Measurements from ENCODE around the gene REV1. TPM values are rescaled to one million over a fixed set of nuclear protein-coding genes. Genes with fewer than 3 reads are reported as not detected.
A peak's percentile ranks its signal among the peaks of the same experiment; 100 is the strongest.
"Not testable (repeated sequence)": the region's sequence is repeated elsewhere in the genome, so short reads cannot be mapped to it uniquely, and the experiment has no call there.

REV1 gene
- total RNA-seq, 1 donor from 2014 or later = 52.1 TPM

- H3K27me3 Mint-ChIP-seq = peaks cover 6% of the 10 kb centered on the region
- ChIA-PET POLR2A (no interaction called here), CTCF (interaction anchor here (1.0 kb wide), 1 partner anchor 15 kb away, joined by 3 read pairs; the partner anchor contains the start of gene REV1)
- ATAC-seq (ENCODE audit: low read depth) (no peak), DNase-seq (no peak)
- no peaks in the 10 kb centered on the region for H3K9me3 Mint-ChIP-seq
- peaks cover 14% of the 10 kb centered on the region for H3K4me1 Mint-ChIP-seq
- intact Hi-C loops (cut with micrococcal nuclease) = no loop called here
- H3K27ac Mint-ChIP-seq = peak overlapping the region; percentile 35
- no peaks in the 10 kb centered on the region for H3K36me3 Mint-ChIP-seq (ENCODE audit: low read depth)
- H3K4me3 Mint-ChIP-seq = no peak overlapping the region
- TF ChIP-seq CTCF (IDR thresholded peaks at IDR 0.05) = no peak
Observed at GRCh38 chr2:99504844-99505584, 15.2 kb upstream of the REV1 start.

GRCh38 chr2:99503662-99504416, 14.0 kb upstream of the REV1 start:
- ATAC-seq (ENCODE audit: low read depth); POLR2A ChIA-PET; H3K36me3 Mint-ChIP-seq (ENCODE audit: low read depth); H3K9me3 Mint-ChIP-seq; intact Hi-C loops (cut with micrococcal nuclease); DNase-seq; H3K27ac Mint-ChIP-seq; H3K4me3 Mint-ChIP-seq; CTCF ChIA-PET: not testable (repeated sequence)
- peaks cover 14% of the 10 kb centered on the region for H3K4me1 Mint-ChIP-seq
- peaks cover 18% of the 10 kb centered on the region for H3K27me3 Mint-ChIP-seq

- CTCF ChIA-PET = no interaction called here
- Mint-ChIP-seq H3K4me1 (peaks cover under 1% of the 10 kb centered on the region), H3K4me3 (no peak overlapping the region), H3K27me3 (peaks cover 39% of the 10 kb centered on the region), H3K9me3 (no peaks in the 10 kb centered on the region), H3K27ac (no peak overlapping the region), H3K36me3 (ENCODE audit: low read depth) (no peaks in the 10 kb centered on the region)
- intact Hi-C loops (cut with micrococcal nuclease) = loop anchor here (10.0 kb wide), 1 partner anchor 431 kb away; no protein-coding TSS in a partner anchor
- ATAC-seq (ENCODE audit: low read depth) (no peak), DNase-seq (no peak)
- no peak for TF ChIP-seq CTCF (IDR thresholded peaks at IDR 0.05)
- POLR2A ChIA-PET = no interaction called here
Observed at GRCh38 chr2:99496021-99496420, 6.2 kb upstream of the REV1 start.

GRCh38 chr2:99495115-99495860, 5.5 kb upstream of the REV1 start:
- intact Hi-C loops (cut with micrococcal nuclease) = loop anchor here (10.0 kb wide), 1 partner anchor 430 kb away; no protein-coding TSS in a partner anchor
- POLR2A ChIA-PET = no interaction called here
- no peaks in the 10 kb centered on the region for H3K9me3 Mint-ChIP-seq
- H3K36me3 Mint-ChIP-seq (ENCODE audit: low read depth) = peaks cover under 1% of the 10 kb centered on the region
- DNase-seq (no peak), ATAC-seq (ENCODE audit: low read depth) (no peak)
- CTCF ChIA-PET = no interaction called here
- TF ChIP-seq CTCF (IDR thresholded peaks at IDR 0.05) = no peak
- H3K27me3 Mint-ChIP-seq = peaks cover 35% of the 10 kb centered on the region
- peaks cover 6% of the 10 kb centered on the region for H3K4me1 Mint-ChIP-seq
- no peak overlapping the region for H3K27ac Mint-ChIP-seq
- H3K4me3 Mint-ChIP-seq = no peak overlapping the region

- no peak for DNase-seq
- peaks cover 18% of the 10 kb centered on the region for H3K4me1 Mint-ChIP-seq
- intact Hi-C loops (cut with micrococcal nuclease) = loop anchor here (5.0 to 10.0 kb wide), 3 partner anchors 428 to 1830 kb away; partner anchors contain the start of genes ACTR1B and CHST10
- POLR2A ChIA-PET = no interaction called here
- no peak overlapping the region for H3K27ac Mint-ChIP-seq
- no peaks in the 10 kb centered on the region for H3K9me3 Mint-ChIP-seq
- TF ChIP-seq CTCF (IDR thresholded peaks at IDR 0.05) = no peak
- CTCF ChIA-PET = no interaction called here
- H3K27me3 Mint-ChIP-seq = peaks cover 12% of the 10 kb centered on the region
- ATAC-seq (ENCODE audit: low read depth) = no peak
- H3K36me3 Mint-ChIP-seq (ENCODE audit: low read depth) = peaks cover 8% of the 10 kb centered on the region
- no peak overlapping the region for H3K4me3 Mint-ChIP-seq
Observed at GRCh38 chr2:99492721-99493120, 2.9 kb upstream of the REV1 start.

Measured in activated B cell treated with CpG ODN at 0.5 μM for 24 hours (primary cell).